Ishikawa (cell line): ENCODE measurements around the gene CDC42BPB.

ENCODE experiments used
- CEBPB ChIP-seq: IDR thresholded peaks from 2 replicates; pipeline ENCODE4 v1.6.1; 2012
- CREB1 ChIP-seq: IDR thresholded peaks from 2 replicates; pipeline ENCODE4 v1.6.1; 2012; ENCODE audit warnings: low read depth
- EGR1 ChIP-seq: IDR thresholded peaks from 2 replicates; pipeline ENCODE4 v1.6.1; 2012
- EP300 ChIP-seq: IDR thresholded peaks from 2 replicates; pipeline ENCODE4 v1.6.1; 2012; ENCODE audit warnings: borderline replicate concordance
- FOXM1 ChIP-seq: IDR thresholded peaks from 2 replicates; pipeline ENCODE4 v1.6.1; 2012; ENCODE audit warnings: low read depth, borderline replicate concordance
- MAX ChIP-seq: IDR thresholded peaks from 2 replicates; pipeline ENCODE4 v1.6.1; 2012
- NFIC ChIP-seq: IDR thresholded peaks from 2 replicates; pipeline ENCODE4 v1.6.1; 2012
- RAD21 ChIP-seq: IDR thresholded peaks from 2 replicates; pipeline ENCODE4 v1.6.1; 2012; ENCODE audit warnings: low read depth
- REST ChIP-seq: IDR thresholded peaks from 2 replicates; pipeline ENCODE4 v1.6.1; 2012; ENCODE audit warnings: low read depth, mild to moderate bottlenecking
- TAF1 ChIP-seq: IDR thresholded peaks from 2 replicates; pipeline ENCODE4 v1.6.1; 2012; ENCODE audit warnings: low read depth, mild to moderate bottlenecking
- TCF12 ChIP-seq: IDR thresholded peaks from 2 replicates; pipeline ENCODE4 v1.6.1; 2012; ENCODE audit warnings: low read depth
- TEAD4 ChIP-seq: IDR thresholded peaks from 2 replicates; pipeline ENCODE4 v1.6.1; 2012
- USF1 ChIP-seq: IDR thresholded peaks from 2 replicates; pipeline ENCODE4 v1.6.1; 2012
- YY1 ChIP-seq: IDR thresholded peaks from 2 replicates; pipeline ENCODE4 v1.6.1; 2012; ENCODE audit warnings: low read depth
- ZBTB7A ChIP-seq: IDR thresholded peaks from 2 replicates; pipeline ENCODE4 v1.6.1; 2012; ENCODE audit warnings: low read depth

CDC42BPB gene

GRCh38 chr14:102969060-102969791, 88.1 kb downstream of the CDC42BPB start:
- no peak for TF ChIP-seq FOXM1
- TF ChIP-seq USF1: no peak
- TF ChIP-seq CEBPB: no peak
- TF ChIP-seq TAF1: no peak
- no peak for TF ChIP-seq REST
- TF ChIP-seq TEAD4: no peak
- no peak for TF ChIP-seq NFIC
- TF ChIP-seq MAX: no peak

GRCh38 chr14:102968306-102968705, 89.0 kb downstream of the CDC42BPB start:
- TF ChIP-seq MAX (no peak), EP300 (no peak), RAD21 (no peak), CEBPB (no peak), YY1 (no peak), ZBTB7A (no peak)

- TF ChIP-seq FOXM1: no peak
- no peak for TF ChIP-seq CREB1
- TF ChIP-seq ZBTB7A: no peak
- no peak for TF ChIP-seq TEAD4
- no peak for TF ChIP-seq NFIC
- no peak for TF ChIP-seq CEBPB
- no peak for TF ChIP-seq USF1
- no peak for TF ChIP-seq EGR1
- TF ChIP-seq TCF12: no peak
- TF ChIP-seq YY1: no peak
- TF ChIP-seq REST: no peak
Observed at GRCh38 chr14:102967506-102967795, 89.9 kb downstream of the CDC42BPB start.

- TF ChIP-seq EP300: no peak
- no peak for TF ChIP-seq MAX
- TF ChIP-seq FOXM1: no peak
- no peak for TF ChIP-seq YY1
- TF ChIP-seq REST: no peak
- TF ChIP-seq CEBPB: no peak
- TF ChIP-seq TCF12: no peak
- no peak for TF ChIP-seq CREB1
- no peak for TF ChIP-seq RAD21
- TF ChIP-seq TAF1: no peak
Observed at GRCh38 chr14:102966681-102967505, 90.5 kb downstream of the CDC42BPB start.
